HUES64 (cell line): ENCODE results near the gene GMDS.

Source experiments
- H3K27ac ChIP-seq: 2 replicates; pipeline ENCODE4 v1.7.0; 2013; ENCODE audit warnings: low read depth, low read length, inconsistent platforms
- H3K27me3 ChIP-seq: 2 replicates; pipeline ENCODE4 v1.6.1; 2013; ENCODE audit warnings: mild to moderate bottlenecking, low read length; ENCODE audit not compliant: insufficient read depth
- H3K36me3 ChIP-seq: 2 replicates; pipeline ENCODE4 v1.6.1; 2013; ENCODE audit warnings: mild to moderate bottlenecking, low read length; ENCODE audit not compliant: insufficient read depth
- H3K4me1 ChIP-seq: 2 replicates; pipeline ENCODE4 v1.6.1; 2013; ENCODE audit warnings: mild to moderate bottlenecking, low read length, moderate library complexity; ENCODE audit not compliant: insufficient read depth
- H3K4me3 ChIP-seq: 2 replicates; pipeline ENCODE4 v1.5.1; 2013; ENCODE audit warnings: mild to moderate bottlenecking, low read length, moderate library complexity
- H3K9ac ChIP-seq: 2 replicates; pipeline ENCODE4 v1.6.1; 2013; ENCODE audit warnings: mild to moderate bottlenecking, low read depth, low read length
- H3K9me3 ChIP-seq: 2 replicates; pipeline ENCODE4 v1.6.1; 2013; ENCODE audit warnings: low read depth, low read length; ENCODE audit not compliant: insufficient read depth
- WGBS: fragments of 150-250, 120-280 bp; methylation state at CpG from one replicate; pipeline ENCODE4 v1.1.7; 2013; ENCODE audit warnings: missing lambda C conversion rate; 5-methylcytosine and 5-hydroxymethylcytosine counted together

The GMDS gene

GRCh38 chr6:1708820-1709219 is 536.6 kb downstream of the GMDS start:
- H3K9ac ChIP-seq: no peak overlapping the region
- H3K36me3 ChIP-seq: no peaks in the 10 kb centered on the region
- WGBS: 95% methylated on average over 2 of the region's 2 CpGs
- no peak overlapping the region for H3K27ac ChIP-seq
- no peak overlapping the region for H3K4me3 ChIP-seq
- no peaks in the 10 kb centered on the region for H3K9me3 ChIP-seq
- no peaks in the 10 kb centered on the region for H3K27me3 ChIP-seq
- H3K4me1 ChIP-seq: no peaks in the 10 kb centered on the region; the same call in 1 of the 2 replicates

GRCh38 chr6:1708122-1708521 is 537.3 kb downstream of the GMDS start:
- Histone ChIP-seq H3K4me1 (no peaks in the 10 kb centered on the region; the same call in 1 of the 2 replicates), H3K27me3 (no peaks in the 10 kb centered on the region), H3K27ac (no peak overlapping the region), H3K9ac (no peak overlapping the region), H3K4me3 (no peak overlapping the region), H3K9me3 (no peaks in the 10 kb centered on the region), H3K36me3 (no peaks in the 10 kb centered on the region)
- WGBS: 88% methylated on average over 15 of the region's 15 CpGs

- no peaks in the 10 kb centered on the region for H3K9me3 ChIP-seq
- H3K4me1 ChIP-seq: no peaks in the 10 kb centered on the region; the same call in 1 of the 2 replicates
- H3K27me3 ChIP-seq: no peaks in the 10 kb centered on the region
- no peak overlapping the region for H3K9ac ChIP-seq
- 90% methylated on average over 8 of the region's 8 CpGs for WGBS
- no peak overlapping the region for H3K27ac ChIP-seq
- no peak overlapping the region for H3K4me3 ChIP-seq
- H3K36me3 ChIP-seq: no peaks in the 10 kb centered on the region
Observed at GRCh38 chr6:1705630-1706029, 539.8 kb downstream of the GMDS start.

- Histone ChIP-seq H3K4me1 (no peaks in the 10 kb centered on the region; the same call in 1 of the 2 replicates), H3K36me3 (no peaks in the 10 kb centered on the region), H3K27me3 (no peaks in the 10 kb centered on the region), H3K4me3 (no peak overlapping the region), H3K9me3 (no peaks in the 10 kb centered on the region), H3K27ac (no peak overlapping the region), H3K9ac (no peak overlapping the region)
- 94% methylated on average over 4 of the region's 4 CpGs for WGBS
Observed at GRCh38 chr6:1705183-1705582, 540.2 kb downstream of the GMDS start.

GRCh38 chr6:1704711-1705110 is 540.7 kb downstream of the GMDS start:
- Histone ChIP-seq H3K36me3 (no peaks in the 10 kb centered on the region), H3K27me3 (no peaks in the 10 kb centered on the region), H3K27ac (no peak overlapping the region), H3K9me3 (no peaks in the 10 kb centered on the region), H3K4me3 (no peak overlapping the region), H3K4me1 (no peaks in the 10 kb centered on the region; the same call in 1 of the 2 replicates), H3K9ac (no peak overlapping the region)
- 80% methylated on average over 7 of the region's 7 CpGs for WGBS

- WGBS: 85% methylated on average over 6 of the region's 6 CpGs
- Histone ChIP-seq H3K9me3 (no peaks in the 10 kb centered on the region), H3K27ac (no peak overlapping the region), H3K4me1 (no peaks in the 10 kb centered on the region; the same call in 1 of the 2 replicates), H3K4me3 (no peak overlapping the region), H3K36me3 (no peaks in the 10 kb centered on the region), H3K27me3 (no peaks in the 10 kb centered on the region), H3K9ac (no peak overlapping the region)
Observed at GRCh38 chr6:1703923-1704322, 541.5 kb downstream of the GMDS start.

GRCh38 chr6:1703091-1703855 is 542.1 kb downstream of the GMDS start:
- Histone ChIP-seq H3K36me3 (no peaks in the 10 kb centered on the region), H3K4me3 (no peak overlapping the region), H3K9ac (no peak overlapping the region), H3K27me3 (no peaks in the 10 kb centered on the region), H3K27ac (no peak overlapping the region), H3K4me1 (no peaks in the 10 kb centered on the region; the same call in 1 of the 2 replicates), H3K9me3 (no peaks in the 10 kb centered on the region)
- 92% methylated on average over 8 of the region's 9 CpGs for WGBS

GRCh38 chr6:1702580-1703051 is 542.8 kb downstream of the GMDS start:
- H3K9ac ChIP-seq: no peak overlapping the region
- no peaks in the 10 kb centered on the region for H3K4me1 ChIP-seq
- no peak overlapping the region for H3K4me3 ChIP-seq
- no peak overlapping the region for H3K27ac ChIP-seq
- H3K9me3 ChIP-seq: no peaks in the 10 kb centered on the region
- no peaks in the 10 kb centered on the region for H3K36me3 ChIP-seq
- H3K27me3 ChIP-seq: no peaks in the 10 kb centered on the region
- 88% methylated on average over 8 of the region's 8 CpGs for WGBS

- Histone ChIP-seq H3K9ac (no peak overlapping the region), H3K4me3 (no peak overlapping the region), H3K4me1 (no peaks in the 10 kb centered on the region), H3K9me3 (no peaks in the 10 kb centered on the region), H3K36me3 (no peaks in the 10 kb centered on the region), H3K27me3 (no peaks in the 10 kb centered on the region), H3K27ac (no peak overlapping the region)
- WGBS: 88% methylated on average over 11 of the region's 12 CpGs
Observed at GRCh38 chr6:1701668-1702353, 543.6 kb downstream of the GMDS start.

- H3K4me3 ChIP-seq: no peak overlapping the region
- no peak overlapping the region for H3K9ac ChIP-seq
- H3K4me1 ChIP-seq: no peaks in the 10 kb centered on the region
- no peaks in the 10 kb centered on the region for H3K36me3 ChIP-seq
- no peak overlapping the region for H3K27ac ChIP-seq
- no peaks in the 10 kb centered on the region for H3K27me3 ChIP-seq
- WGBS: 91% methylated on average over 11 of the region's 11 CpGs
- H3K9me3 ChIP-seq: no peaks in the 10 kb centered on the region
Observed at GRCh38 chr6:1700278-1700967, 545.0 kb downstream of the GMDS start.

GRCh38 chr6:1698527-1698926 is 546.9 kb downstream of the GMDS start:
- no peaks in the 10 kb centered on the region for H3K27me3 ChIP-seq
- no peak overlapping the region for H3K27ac ChIP-seq
- no peak overlapping the region for H3K9ac ChIP-seq
- H3K36me3 ChIP-seq: no peaks in the 10 kb centered on the region
- H3K4me1 ChIP-seq: no peaks in the 10 kb centered on the region
- 95% methylated on average over 11 of the region's 11 CpGs for WGBS
- no peaks in the 10 kb centered on the region for H3K9me3 ChIP-seq
- no peak overlapping the region for H3K4me3 ChIP-seq
